Measurements from ENCODE around the gene PECR.
"Not testable (repeated sequence)": the region's sequence is repeated elsewhere in the genome, so short reads cannot be mapped to it uniquely, and the experiment has no call there.

PECR gene

DNA sequence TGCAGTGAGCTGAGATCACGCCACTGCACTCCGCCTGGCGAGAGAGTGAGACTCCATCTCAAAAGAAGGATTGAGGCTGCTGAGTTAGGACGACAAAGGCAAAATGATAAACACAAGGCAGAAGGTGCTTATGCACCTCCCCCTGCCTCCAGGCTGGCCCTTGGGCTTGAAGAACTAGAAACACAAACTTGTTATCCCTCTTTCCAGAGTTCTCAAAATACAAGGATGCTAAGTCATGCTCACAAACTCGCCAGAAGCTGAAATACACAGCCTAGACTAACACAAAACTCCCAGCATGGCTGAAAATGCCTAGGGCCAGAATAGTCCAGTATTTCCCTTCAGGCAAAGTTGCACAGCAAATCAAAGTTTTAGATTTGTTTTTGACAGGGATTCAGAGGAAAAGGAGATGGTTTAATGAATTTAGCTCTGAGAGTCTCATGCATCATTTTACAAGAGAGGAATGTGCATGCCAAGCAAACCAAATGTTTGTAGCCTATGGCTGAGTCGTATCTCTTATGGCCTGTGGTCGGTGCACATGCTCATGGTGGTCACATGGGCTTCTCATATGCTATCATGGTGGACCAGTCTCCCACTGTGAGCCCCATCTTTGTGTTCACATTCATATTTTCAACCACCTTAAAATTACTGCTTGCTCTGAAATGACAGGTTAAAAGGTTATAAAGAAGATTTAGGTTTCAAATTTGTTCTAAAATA is 52.0 kb downstream of the PECR start:
- DNase-seq (ENCODE audit: low read depth): no peak

DNA sequence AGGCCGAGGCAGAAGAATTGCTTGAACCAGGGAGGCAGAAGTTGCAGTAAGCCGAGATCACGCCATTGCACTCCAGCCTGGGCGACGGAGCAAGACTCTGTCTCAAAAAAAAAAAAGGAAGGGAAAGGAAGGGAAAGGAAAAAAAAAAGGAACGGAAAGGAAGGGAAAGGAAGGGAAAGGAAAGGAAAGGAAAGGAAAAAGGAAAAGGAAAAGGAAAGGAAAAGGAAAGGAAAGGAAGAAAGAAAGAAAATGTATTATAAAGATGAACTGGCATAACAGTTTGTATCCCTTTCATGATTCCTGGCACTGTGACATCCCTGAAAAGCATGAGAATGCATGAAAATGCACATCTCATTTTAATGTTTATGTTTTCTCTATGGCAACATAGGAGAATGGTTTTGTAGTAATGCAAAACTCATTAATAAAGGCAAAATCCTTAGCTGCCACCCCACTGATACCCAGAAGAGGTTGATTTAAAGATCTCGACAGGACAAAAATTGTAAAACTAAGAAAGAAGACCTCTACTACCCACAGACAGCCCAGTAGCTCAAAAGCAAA is 56.8 kb downstream of the PECR start:
- DNase-seq (ENCODE audit: low read depth): no peak

DNA sequence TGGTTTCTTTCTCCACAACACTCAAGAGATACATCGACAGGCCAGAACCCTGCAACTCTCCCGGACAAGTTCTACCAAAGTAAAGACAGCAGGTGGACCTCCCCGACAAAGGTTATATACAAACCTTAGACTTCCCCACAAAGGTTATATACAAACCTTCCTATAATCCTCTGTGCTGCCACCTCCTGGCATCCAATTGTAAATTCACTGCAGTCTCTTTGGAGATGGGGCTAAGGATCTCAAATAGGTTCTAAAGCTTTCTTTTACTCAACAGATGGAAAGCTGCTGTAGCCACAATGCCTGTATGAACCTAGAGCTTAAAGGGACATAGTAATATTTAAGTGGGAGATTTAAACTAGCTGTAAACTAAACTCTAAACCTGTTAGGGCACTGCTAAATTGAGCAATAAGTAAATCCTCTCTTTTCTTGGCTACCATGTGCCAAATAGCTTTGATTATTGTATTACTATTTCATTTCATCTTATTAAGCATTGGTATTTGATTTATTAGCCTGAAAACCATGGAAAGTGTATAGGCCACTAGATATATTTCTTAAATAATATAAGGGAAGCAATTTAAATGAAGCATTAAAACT is 58.5 kb downstream of the PECR start:
- no peak for DNase-seq (ENCODE audit: low read depth)

DNA sequence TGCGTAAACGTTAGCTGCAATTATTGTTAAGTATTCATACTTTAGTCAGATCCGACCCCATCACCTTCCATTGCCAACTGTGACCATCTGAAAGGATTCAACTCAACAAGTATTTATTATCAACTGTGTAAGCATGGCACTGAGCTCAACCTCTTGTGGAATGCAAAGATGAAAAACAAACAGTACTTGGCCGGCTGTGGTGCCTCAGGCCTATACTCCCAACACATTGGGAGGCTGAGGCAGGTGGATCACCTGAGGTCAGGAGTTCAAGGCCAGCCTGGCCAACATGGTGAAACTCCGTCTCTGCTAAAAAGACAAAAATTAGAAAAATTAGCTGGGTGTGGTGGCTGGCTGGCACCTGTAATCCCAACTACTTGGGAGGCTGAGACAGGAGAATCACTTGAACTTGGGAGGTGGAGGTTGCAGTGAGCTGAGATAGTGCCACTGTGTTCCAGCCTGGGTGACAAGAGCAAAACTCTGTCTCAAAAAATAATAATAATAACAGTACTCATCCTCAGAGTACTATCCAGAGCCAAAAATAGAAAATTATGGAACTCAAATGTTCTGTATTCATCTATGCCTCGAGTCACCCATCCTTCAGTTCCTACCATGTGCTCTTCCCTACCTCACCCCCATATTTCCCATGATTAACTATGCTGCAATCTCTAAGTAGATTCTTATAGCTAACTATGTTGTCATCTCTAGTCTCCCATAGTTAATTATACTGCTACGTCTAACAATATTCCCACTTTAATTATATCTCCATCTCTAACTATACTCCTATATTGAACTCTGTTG is 59.6 kb downstream of the PECR start:
- no peak for DNase-seq (ENCODE audit: low read depth)

DNA sequence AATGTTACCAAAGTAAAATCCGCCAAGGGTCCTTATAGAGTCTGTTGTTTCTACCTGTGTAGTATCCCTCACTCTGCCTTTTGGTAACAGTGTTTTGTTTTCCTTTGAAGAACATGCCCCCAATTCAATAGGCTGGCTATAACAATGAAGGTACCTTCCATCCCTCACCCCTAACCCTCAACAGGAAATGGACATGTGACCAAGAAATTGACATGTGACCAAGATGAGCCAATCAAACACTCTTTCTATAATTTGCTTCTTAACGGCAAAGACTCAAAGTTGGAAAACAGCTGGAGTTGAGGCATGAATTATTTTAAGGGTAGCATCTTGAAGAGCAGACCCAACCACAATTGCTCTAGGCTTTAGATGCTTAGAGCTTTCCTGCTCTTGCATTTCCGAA is 62.9 kb downstream of the PECR start:
- no peak for DNase-seq (ENCODE audit: low read depth)

DNA sequence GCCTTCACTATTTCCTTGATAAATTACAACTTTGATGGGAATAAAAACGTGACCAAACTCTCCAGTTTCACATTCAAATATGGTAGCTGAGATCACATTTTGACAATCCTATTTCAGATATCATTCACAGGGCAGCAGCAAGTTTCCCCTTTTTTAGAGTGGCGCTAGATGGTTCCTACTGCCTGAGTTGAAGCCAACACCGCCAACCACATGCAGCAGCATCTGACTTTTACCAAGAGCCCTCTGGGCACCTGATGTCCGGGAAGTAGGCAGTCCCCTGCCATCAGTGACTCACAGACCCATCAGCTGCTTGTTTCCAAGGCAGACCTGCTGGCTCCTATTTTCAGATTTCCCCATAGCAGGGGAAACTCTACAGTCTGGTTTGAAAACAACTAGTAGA is 64.2 kb downstream of the PECR start:
- no peak for DNase-seq (ENCODE audit: low read depth)

DNA sequence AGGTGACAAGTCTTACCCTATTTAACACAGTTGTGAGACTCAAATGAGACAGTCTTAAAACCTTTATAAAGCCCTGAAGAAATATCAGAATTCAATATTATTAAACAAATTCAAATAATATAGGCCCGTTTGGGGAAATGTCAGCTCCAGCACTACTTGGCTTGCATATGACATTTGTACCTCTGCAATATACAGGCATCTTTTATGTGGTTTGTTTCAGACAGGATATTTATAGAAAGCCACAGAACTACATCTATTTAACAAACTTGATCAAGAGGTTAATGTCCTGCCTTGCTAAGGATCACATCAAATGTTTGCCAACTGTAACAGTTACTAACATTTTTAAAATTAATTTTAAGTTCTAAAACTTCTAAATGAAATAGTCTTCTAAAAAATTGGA is 65.0 kb downstream of the PECR start:
- no peak for DNase-seq (ENCODE audit: low read depth)

DNA sequence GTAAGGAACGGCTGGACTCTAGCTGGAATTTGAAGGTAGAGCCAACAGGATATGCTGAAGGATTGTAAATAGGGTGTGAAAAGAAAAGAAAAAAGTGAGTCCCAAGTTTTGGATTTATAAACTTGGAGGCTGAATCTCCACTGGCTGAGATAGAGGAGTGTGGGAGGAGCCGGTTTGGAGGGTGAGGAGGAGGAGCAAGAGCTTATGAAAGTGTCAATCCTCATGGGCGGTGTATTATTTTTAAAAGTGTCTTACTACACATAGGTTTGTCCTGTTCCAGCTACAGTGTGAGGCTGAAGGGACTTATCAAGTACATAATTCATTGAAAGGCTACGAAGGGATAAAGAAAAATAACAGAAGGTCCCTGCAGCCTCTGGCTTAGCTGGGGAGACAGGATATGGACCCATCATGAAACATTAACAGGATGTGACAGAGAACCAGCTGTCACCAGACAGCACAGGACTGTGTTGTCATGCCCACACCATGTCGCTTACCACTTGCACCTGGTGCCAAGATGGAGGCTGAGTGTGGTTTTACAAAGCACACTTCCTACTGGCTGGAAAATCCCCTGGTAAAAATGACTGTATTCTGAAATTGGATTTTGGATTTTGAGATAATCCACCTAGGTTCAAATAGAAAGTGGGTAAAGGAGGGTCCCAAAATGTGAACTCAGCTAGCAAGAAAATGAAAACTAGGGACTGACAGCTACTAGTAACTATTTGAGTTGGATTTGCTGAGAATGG is 65.7 kb downstream of the PECR start:
- no peak for DNase-seq (ENCODE audit: low read depth)

DNA sequence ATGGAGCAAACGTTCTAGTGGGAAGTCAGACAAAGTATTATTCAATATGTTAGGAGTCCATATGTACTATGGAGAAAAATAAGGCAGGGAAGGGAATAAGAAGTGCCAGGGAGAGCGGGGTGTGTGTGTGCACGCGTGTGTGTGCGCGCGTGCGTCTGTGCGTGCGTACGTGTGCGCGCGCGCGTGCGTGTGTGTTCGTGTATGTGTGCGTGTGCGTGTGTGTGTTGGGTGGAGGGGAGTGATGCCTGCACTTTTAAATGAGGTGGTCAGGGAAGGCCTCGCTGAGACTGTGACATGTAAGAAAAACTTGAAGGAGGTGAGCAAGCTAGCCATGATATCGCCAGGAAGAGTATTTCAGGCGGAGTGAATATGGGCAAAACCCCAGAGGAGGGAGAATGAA is 66.6 kb downstream of the PECR start:
- no peak for DNase-seq (ENCODE audit: low read depth)

DNA sequence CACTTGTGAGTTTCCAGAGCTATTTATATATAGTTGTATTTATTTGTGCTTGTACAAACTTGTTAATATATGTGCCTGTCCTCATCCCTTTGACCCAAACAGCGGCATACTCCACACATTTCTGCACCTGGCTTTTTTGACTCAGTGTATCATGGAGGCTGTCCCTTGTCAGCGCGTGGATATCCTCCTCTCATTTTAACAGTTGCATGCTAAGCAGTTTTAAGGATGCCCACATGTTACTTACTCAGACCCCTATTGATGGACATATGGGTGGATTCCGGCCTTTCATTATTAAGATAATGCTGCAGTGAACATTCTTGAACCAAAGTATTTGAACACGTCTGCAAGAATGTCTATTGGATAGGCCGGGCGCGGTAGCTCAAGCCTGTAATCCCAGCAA is 67.6 kb downstream of the PECR start:
- DNase-seq (ENCODE audit: low read depth): no peak

DNA sequence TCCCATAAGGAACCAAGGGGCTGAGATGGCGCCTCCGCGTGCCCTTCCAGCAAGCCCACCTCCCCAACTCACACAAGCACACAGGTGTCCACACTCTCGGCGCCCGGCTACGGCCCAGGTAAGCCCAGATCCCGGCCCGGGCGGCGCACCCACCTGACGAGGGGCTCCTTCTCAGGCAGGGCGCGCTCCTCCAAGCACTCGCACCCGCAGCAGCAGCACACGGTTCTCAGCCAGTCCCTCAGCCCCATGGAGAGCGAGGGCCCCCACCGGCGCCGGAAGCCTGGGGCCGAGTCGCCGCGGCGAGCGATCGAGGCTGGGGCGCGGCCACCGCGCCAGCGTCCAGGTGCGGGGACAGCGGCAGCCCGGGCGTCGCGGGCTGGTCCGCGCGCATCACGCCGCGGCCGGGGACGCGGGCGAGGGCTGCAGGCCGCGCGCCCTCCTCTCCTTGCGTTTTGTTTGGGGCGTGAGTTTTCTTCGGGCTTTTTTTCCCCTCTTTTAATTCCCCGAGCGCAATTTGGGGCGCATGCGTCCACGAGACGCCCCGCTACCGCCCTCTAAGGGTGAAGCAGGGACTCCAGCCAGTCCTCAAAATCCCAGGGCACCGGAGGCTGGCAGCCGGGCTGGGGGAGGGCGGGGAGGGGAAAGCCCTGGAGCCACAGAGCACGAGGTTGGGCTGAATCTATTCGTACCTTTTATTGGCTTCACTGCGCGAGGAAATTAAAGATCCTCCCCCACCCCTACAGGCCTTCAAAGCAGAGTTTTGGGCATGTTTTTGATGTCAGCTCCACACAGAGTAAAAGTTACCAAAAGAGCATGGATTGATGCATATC is 68.3 kb downstream of the PECR start, which contains the start of gene MREG:
TSS of gene MREG (minus strand) at position 472 of the 830 bp plus-strand sequence. CDS start at position 248, 224 bp downstream.
- peak; percentile 79 for DNase-seq (ENCODE audit: low read depth)

DNA sequence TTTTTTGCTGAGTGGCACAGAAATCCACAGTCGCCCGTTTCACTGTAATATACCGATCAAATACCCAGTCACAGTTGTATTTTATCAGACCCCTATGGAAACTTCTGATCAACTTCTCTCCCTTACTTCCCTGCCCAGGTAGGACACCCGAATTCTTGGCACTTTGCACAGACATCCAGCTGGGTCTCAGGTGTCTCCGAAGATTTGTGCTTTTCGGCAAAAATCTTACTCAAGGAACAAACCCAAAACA is 68.9 kb downstream of the PECR start:
- DNase-seq (ENCODE audit: low read depth): no peak

DNA sequence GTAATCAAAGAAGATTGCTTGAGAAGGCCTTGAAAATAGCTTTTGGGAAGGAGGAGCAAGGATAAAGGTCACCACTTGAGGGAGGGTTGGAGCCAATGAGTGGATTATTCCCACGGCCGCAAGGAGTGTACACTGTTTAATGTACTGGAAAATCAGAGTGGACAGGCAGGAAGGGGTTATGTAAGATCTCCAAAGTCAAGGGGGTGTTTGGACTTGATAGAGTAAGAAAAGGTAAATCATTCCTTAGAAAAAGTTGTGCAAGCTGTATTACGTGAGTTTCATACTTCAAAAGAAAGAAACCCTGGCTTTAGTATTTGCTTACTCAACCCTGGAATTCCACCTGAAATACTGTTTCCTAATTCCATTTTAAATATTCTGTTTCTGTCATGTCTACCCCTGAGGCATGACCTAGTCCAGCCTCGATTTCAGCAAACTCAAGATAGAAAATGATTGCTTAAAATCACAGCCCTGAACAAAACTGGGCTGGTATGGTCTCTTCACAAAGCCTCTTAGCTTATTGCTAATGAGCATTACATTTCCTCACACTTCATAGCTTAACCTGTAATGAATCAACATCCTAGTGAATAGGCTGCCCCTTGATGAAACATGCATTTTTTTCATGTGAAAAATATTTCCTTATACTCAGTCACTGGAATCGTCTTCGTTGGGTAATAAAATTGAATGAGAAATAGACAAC is 69.3 kb downstream of the PECR start:
- DNase-seq (ENCODE audit: low read depth): no peak

DNA sequence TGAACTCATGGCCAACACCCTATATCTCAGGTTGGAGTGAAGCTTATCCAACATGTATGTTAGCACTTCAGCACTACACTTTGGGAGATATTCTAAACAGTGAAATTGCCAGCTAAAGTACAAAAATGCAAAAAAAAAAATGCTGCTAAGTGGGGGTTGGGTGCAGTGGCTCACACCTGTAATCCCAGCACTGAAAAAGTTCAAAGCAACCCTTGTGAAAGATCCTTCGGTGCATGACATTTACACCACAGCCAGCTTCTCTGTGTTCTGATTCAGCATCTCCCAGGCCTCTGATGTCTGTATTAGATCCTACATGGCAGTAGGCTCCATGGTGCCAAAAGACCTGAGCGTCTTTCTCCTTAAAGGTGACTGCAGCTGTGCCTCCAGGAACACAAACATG is 72.4 kb downstream of the PECR start:
- not testable (repeated sequence) for DNase-seq (ENCODE audit: low read depth)

DNA sequence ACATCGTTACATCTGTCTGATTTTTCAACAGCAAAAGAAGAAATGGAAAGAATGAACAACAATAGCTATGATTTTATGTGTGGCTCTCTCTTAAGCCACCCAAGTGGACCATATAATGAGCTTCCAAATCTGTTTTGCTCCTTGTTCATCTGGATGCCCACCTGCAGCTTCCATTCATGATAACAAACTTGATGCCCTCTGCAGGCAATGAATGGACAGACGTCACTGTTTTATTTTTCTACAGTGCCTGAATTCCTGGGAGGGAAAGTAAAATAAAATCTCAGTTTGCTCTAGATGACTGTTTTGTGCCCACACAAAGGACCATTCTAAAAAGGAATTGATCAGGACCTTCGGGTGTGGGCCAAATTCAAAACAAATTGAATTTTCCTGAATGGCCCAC is 73.2 kb downstream of the PECR start:
- no peak for DNase-seq (ENCODE audit: low read depth)

DNA sequence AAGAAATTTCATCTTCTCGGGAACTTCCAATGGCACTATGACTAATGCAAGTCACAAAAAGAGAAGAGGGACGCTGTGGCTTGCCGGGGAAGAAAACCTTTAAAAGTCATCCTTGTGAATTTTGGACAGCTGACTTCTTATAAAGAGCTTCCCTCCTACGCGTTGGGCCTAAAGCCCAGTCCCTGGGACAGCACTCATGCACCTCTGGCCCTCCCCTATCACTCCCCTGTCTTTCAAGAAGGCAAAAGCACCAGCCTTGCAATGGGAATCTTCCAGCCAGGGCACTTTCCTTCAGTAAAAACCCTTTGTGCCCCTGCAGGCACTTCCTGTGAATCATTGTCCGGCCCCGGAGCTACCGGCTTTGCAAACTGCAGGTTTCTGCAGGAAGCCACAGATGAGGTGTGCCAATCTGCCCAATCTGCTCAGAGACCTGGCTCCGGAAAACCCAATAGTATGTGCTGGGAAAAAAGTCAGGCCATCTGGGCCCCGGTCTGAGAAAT is 75.4 kb downstream of the PECR start:
- no peak for DNase-seq (ENCODE audit: low read depth)

DNA sequence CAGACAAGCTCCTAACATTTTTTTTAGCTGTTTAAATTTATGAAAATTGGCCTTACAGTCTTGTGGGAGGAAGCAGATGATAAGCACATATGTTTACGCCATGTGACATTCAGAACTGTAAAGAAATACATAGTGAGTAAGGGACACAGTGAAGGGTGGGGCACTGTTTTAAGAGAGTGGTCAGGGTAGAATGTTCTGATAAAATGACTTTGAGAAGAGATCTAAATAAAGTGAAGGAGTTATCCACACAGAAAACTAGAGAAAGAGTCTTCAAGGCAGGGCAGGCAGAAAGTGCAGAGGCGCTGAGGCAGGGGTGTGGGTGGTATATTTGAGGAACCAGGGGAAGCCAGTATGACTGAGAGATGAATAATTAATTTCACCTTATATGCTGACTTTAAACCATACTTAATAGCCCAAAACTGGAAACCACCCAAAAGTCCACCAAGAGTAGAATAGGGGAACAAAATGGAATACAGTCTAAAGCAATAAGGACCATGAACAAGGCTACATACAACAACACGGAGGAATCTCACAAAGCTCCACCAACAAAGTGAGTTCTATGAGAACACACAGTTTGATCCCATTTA is 76.8 kb downstream of the PECR start:
- DNase-seq (ENCODE audit: low read depth): no peak

DNA sequence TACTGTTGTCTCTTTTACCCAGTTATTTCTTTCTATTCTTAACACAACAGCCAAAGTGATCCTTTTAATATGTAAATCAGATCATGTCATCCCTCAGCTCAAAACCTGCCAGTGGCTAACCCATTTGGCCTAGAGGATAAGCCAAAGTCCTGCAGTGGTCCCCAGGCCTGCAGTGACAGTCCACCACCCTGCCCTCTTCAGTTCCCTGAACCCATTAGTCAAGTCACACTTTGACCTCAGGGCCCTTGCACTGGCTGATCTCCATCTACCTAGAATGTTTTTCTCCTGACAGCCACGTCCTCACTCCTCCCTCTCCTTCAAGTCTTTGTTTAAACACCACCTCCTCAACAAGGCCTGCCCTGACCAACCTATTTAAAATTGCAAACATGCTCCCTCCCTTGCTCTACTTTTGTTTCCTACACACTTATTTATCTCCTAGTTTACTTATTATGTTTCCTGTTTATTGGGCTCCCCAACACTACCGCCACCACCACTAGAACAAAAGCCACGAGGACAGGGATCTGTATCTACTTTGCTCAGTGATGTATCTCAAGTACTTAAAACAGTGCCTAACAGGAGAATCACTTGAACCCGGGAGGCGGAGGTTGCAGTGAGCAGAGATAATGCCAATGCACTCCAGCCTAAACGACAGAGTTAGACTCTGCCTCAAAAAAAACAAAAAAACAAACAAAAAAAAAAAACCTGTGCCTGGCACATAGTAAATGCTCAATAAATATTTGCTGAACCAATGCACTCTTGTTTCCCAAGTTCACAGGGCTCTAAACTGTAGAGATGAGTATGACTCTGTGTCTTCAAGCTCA is 77.5 kb downstream of the PECR start:
- DNase-seq (ENCODE audit: low read depth): no peak

DNA sequence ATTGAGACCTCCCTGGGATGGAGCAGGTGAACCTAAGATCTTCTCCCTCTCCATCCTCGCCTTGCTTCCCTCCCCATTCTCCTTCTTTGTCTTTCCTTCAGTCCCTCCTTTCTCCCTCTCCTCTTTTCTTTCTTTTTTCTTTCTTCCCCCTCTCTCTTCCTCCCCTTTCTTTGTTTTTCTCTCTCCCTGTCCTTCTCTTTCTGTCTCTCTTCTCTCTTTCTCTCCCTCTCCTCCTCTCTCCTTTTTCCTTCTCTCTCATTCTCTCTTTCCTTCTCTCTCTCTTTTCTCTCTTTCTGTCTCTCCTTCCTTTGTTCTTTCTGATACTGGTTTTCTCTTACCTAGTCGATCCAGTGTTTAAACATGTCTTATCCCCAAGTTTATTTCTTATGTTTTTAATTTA is 78.9 kb downstream of the PECR start:
- DNase-seq (ENCODE audit: low read depth): no peak
